Measurements from ENCODE around the gene CUX1.

CUX1 gene

GRCh38 chr7:102018876-102019275 is 201.4 kb downstream of the CUX1 start:
- no peak for TF ChIP-seq ZFP3 (CRISPR knock-in tag; IDR thresholded peaks at IDR 0.05)
- TF ChIP-seq GLIS3 (CRISPR knock-in tag; IDR thresholded peaks at IDR 0.05): no peak
- TF ChIP-seq RARB (CRISPR knock-in tag; IDR thresholded peaks at IDR 0.05): no peak
- TF ChIP-seq OSR1 (CRISPR knock-in tag; IDR thresholded peaks at IDR 0.05): no peak
- TF ChIP-seq, protein P1, sequence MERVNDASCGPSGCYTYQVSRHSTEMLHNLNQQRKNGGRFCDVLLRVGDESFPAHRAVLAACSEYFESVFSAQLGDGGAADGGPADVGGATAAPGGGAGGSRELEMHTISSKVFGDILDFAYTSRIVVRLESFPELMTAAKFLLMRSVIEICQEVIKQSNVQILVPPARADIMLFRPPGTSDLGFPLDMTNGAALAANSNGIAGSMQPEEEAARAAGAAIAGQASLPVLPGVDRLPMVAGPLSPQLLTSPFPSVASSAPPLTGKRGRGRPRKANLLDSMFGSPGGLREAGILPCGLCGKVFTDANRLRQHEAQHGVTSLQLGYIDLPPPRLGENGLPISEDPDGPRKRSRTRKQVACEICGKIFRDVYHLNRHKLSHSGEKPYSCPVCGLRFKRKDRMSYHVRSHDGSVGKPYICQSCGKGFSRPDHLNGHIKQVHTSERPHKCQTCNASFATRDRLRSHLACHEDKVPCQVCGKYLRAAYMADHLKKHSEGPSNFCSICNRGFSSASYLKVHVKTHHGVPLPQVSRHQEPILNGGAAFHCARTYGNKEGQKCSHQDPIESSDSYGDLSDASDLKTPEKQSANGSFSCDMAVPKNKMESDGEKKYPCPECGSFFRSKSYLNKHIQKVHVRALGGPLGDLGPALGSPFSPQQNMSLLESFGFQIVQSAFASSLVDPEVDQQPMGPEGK (CRISPR knock-in tag; IDR thresholded peaks at IDR 0.05; ENCODE audit: borderline replicate concordance): no peak
- no peak for TF ChIP-seq ESRRG (CRISPR knock-in tag; IDR thresholded peaks at IDR 0.05)
- TF ChIP-seq CSRNP3 (CRISPR knock-in tag; IDR thresholded peaks at IDR 0.05): no peak
- TF ChIP-seq ZC3H10 (CRISPR knock-in tag; IDR thresholded peaks at IDR 0.05): no peak
- no peak for TF ChIP-seq ZNF565 (CRISPR knock-in tag; conservative IDR thresholded peaks at IDR 0.05; ENCODE audit: low read depth)
- no peak for TF ChIP-seq BACH2 (CRISPR knock-in tag; IDR thresholded peaks at IDR 0.05; ENCODE audit: borderline replicate concordance)
- no peak for TF ChIP-seq ZNF70 (CRISPR knock-in tag; IDR thresholded peaks at IDR 0.05)
- TF ChIP-seq, protein P2, sequence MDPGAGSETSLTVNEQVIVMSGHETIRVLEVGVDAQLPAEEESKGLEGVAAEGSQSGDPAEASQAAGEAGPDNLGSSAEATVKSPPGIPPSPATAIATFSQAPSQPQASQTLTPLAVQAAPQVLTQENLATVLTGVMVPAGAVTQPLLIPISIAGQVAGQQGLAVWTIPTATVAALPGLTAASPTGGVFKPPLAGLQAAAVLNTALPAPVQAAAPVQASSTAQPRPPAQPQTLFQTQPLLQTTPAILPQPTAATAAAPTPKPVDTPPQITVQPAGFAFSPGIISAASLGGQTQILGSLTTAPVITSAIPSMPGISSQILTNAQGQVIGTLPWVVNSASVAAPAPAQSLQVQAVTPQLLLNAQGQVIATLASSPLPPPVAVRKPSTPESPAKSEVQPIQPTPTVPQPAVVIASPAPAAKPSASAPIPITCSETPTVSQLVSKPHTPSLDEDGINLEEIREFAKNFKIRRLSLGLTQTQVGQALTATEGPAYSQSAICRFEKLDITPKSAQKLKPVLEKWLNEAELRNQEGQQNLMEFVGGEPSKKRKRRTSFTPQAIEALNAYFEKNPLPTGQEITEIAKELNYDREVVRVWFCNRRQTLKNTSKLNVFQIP (CRISPR knock-in tag; IDR thresholded peaks at IDR 0.05; ENCODE audit: borderline replicate concordance, low read depth): no peak
- no peak for TF ChIP-seq TCF4 (CRISPR knock-in tag; IDR thresholded peaks at IDR 0.05; ENCODE audit: borderline replicate concordance)
- no peak for TF ChIP-seq ARNTL (CRISPR knock-in tag; IDR thresholded peaks at IDR 0.05; ENCODE audit: borderline replicate concordance, low read depth)
- no peak for TF ChIP-seq ZNF8 (CRISPR knock-in tag; IDR thresholded peaks at IDR 0.05)
- no peak for TF ChIP-seq TOX (CRISPR knock-in tag; IDR thresholded peaks at IDR 0.05; ENCODE audit: borderline replicate concordance)
- TF ChIP-seq SNAI2 (CRISPR knock-in tag; IDR thresholded peaks at IDR 0.05): no peak
- ATAC-seq: no peak

DNA sequence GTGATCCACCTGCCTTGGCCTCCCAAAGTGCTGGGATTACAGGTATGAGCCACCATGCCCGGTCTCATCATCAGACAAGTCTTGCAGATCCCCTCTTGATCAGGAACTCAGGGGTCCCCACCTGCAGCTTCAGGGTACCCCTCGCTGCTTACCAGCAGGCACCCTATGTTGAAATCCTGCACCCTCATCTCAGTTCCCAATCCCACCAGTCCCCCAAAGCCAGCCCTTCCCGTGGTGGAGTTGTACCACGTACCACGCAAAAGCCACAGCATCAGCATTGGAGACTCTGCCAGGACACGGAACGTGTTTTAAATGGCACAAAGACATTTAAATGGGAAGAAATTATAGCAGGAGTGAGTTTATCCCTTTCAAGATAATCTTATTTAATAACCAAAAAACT is 202.0 kb downstream of the CUX1 start:
- ATAC-seq: no peak
- TF ChIP-seq ZFP3 (CRISPR knock-in tag; IDR thresholded peaks at IDR 0.05): no peak
- no peak for TF ChIP-seq BACH2 (CRISPR knock-in tag; IDR thresholded peaks at IDR 0.05; ENCODE audit: borderline replicate concordance)

DNA sequence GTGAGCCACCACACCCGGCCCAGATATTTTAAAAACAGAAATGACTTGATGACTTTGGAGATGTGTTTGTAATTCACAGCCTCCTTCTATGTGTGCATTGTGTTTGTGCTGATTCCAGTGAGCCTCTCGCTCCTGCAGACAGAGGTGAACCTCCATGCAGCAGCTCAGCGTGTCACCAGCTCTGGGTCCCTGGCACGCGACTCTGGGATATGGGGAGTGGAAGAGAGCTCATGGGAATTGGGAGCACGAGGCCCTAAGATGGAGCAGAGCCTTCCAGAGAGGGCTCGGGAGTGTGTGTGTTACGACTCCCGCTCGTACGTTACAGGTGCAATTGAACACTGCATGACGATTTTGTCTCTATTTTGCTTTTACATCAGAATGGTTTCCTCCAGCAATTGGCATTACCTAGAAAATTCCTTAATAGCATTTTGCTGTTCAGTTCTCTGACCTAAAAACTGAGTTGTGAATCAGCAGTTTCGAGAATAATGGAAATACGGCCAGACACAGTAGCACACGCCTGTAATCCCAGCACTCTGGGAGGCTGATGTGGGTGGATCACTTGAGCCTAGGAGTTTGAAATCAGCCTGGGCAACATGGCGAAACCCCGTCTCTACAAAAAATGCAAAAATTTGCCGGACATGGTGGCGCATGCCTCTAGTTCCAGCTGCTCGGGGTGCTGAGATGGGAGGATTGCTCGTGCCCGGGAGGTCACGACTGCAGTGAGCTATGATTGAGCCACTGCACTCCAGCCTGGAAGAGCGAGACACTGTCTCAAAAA is 204.6 kb downstream of the CUX1 start:
- TF ChIP-seq RARB (CRISPR knock-in tag; IDR thresholded peaks at IDR 0.05): no peak
- TF ChIP-seq TCF4 (CRISPR knock-in tag; IDR thresholded peaks at IDR 0.05; ENCODE audit: borderline replicate concordance): no peak
- no peak for TF ChIP-seq SNAI2 (CRISPR knock-in tag; IDR thresholded peaks at IDR 0.05)
- TF ChIP-seq ESRRG (CRISPR knock-in tag; IDR thresholded peaks at IDR 0.05): no peak
- no peak for TF ChIP-seq ZNF8 (CRISPR knock-in tag; IDR thresholded peaks at IDR 0.05)
- TF ChIP-seq, protein P1 (CRISPR knock-in tag; IDR thresholded peaks at IDR 0.05; ENCODE audit: borderline replicate concordance): no peak
- no peak for TF ChIP-seq ZNF70 (CRISPR knock-in tag; IDR thresholded peaks at IDR 0.05)
- no peak for TF ChIP-seq CSDC2 (CRISPR knock-in tag; IDR thresholded peaks at IDR 0.05)
- TF ChIP-seq ARNTL (CRISPR knock-in tag; IDR thresholded peaks at IDR 0.05; ENCODE audit: borderline replicate concordance, low read depth): no peak
- no peak for TF ChIP-seq PPARA (CRISPR knock-in tag; IDR thresholded peaks at IDR 0.05; ENCODE audit: borderline replicate concordance)
- no peak for TF ChIP-seq ZNF565 (CRISPR knock-in tag; conservative IDR thresholded peaks at IDR 0.05; ENCODE audit: low read depth)
- no peak for TF ChIP-seq CREB5 (CRISPR knock-in tag; IDR thresholded peaks at IDR 0.05; ENCODE audit: low read depth)
- no peak for TF ChIP-seq OSR1 (CRISPR knock-in tag; IDR thresholded peaks at IDR 0.05)
- no peak for TF ChIP-seq CSRNP3 (CRISPR knock-in tag; IDR thresholded peaks at IDR 0.05)
- no peak for TF ChIP-seq TOX (CRISPR knock-in tag; IDR thresholded peaks at IDR 0.05; ENCODE audit: borderline replicate concordance)
- no peak for ATAC-seq

Measured in SK-N-SH treated with all-trans-retinoic acid at 6 μM for 48 hours (cell line).